ENCODE data around the gene SLC5A10.

DNA sequence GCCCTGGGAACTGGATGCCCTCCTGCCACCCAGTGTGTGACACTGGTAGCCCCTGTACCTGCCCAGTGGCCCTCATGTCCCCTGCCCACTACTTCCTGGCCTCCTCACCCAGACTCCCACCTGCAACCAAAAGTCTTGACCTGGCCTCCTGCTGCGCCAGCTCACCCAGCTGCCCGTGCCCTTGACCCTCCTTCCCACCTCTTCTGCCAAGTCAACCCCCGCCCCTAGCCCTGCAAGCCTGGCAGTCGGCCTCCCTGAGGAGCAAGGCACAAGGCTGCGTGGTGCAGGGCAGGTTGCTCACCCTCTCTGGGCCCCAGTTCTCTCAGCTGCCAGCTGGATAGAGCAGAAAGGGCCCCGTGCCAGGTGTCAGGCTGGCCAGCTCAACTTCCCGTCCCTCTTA, 64.9 kb downstream of the SLC5A10 start:
- TF ChIP-seq, protein P1, sequence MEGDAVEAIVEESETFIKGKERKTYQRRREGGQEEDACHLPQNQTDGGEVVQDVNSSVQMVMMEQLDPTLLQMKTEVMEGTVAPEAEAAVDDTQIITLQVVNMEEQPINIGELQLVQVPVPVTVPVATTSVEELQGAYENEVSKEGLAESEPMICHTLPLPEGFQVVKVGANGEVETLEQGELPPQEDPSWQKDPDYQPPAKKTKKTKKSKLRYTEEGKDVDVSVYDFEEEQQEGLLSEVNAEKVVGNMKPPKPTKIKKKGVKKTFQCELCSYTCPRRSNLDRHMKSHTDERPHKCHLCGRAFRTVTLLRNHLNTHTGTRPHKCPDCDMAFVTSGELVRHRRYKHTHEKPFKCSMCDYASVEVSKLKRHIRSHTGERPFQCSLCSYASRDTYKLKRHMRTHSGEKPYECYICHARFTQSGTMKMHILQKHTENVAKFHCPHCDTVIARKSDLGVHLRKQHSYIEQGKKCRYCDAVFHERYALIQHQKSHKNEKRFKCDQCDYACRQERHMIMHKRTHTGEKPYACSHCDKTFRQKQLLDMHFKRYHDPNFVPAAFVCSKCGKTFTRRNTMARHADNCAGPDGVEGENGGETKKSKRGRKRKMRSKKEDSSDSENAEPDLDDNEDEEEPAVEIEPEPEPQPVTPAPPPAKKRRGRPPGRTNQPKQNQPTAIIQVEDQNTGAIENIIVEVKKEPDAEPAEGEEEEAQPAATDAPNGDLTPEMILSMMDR (conservative IDR thresholded peaks at IDR 0.05; ENCODE audit: low read depth in 2 of 2): no peak
- no peak for TF ChIP-seq EZH2phosphoT487 (IDR thresholded peaks at IDR 0.05; ENCODE audit: unreplicated experiment)
- TF ChIP-seq, protein P2, sequence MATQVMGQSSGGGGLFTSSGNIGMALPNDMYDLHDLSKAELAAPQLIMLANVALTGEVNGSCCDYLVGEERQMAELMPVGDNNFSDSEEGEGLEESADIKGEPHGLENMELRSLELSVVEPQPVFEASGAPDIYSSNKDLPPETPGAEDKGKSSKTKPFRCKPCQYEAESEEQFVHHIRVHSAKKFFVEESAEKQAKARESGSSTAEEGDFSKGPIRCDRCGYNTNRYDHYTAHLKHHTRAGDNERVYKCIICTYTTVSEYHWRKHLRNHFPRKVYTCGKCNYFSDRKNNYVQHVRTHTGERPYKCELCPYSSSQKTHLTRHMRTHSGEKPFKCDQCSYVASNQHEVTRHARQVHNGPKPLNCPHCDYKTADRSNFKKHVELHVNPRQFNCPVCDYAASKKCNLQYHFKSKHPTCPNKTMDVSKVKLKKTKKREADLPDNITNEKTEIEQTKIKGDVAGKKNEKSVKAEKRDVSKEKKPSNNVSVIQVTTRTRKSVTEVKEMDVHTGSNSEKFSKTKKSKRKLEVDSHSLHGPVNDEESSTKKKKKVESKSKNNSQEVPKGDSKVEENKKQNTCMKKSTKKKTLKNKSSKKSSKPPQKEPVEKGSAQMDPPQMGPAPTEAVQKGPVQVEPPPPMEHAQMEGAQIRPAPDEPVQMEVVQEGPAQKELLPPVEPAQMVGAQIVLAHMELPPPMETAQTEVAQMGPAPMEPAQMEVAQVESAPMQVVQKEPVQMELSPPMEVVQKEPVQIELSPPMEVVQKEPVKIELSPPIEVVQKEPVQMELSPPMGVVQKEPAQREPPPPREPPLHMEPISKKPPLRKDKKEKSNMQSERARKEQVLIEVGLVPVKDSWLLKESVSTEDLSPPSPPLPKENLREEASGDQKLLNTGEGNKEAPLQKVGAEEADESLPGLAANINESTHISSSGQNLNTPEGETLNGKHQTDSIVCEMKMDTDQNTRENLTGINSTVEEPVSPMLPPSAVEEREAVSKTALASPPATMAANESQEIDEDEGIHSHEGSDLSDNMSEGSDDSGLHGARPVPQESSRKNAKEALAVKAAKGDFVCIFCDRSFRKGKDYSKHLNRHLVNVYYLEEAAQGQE (IDR thresholded peaks at IDR 0.05; ENCODE audit: unreplicated experiment): no peak
- no peak for TF ChIP-seq EZH2 (IDR thresholded peaks at IDR 0.05; ENCODE audit: low read depth, unreplicated experiment)
- TF ChIP-seq, protein P3, sequence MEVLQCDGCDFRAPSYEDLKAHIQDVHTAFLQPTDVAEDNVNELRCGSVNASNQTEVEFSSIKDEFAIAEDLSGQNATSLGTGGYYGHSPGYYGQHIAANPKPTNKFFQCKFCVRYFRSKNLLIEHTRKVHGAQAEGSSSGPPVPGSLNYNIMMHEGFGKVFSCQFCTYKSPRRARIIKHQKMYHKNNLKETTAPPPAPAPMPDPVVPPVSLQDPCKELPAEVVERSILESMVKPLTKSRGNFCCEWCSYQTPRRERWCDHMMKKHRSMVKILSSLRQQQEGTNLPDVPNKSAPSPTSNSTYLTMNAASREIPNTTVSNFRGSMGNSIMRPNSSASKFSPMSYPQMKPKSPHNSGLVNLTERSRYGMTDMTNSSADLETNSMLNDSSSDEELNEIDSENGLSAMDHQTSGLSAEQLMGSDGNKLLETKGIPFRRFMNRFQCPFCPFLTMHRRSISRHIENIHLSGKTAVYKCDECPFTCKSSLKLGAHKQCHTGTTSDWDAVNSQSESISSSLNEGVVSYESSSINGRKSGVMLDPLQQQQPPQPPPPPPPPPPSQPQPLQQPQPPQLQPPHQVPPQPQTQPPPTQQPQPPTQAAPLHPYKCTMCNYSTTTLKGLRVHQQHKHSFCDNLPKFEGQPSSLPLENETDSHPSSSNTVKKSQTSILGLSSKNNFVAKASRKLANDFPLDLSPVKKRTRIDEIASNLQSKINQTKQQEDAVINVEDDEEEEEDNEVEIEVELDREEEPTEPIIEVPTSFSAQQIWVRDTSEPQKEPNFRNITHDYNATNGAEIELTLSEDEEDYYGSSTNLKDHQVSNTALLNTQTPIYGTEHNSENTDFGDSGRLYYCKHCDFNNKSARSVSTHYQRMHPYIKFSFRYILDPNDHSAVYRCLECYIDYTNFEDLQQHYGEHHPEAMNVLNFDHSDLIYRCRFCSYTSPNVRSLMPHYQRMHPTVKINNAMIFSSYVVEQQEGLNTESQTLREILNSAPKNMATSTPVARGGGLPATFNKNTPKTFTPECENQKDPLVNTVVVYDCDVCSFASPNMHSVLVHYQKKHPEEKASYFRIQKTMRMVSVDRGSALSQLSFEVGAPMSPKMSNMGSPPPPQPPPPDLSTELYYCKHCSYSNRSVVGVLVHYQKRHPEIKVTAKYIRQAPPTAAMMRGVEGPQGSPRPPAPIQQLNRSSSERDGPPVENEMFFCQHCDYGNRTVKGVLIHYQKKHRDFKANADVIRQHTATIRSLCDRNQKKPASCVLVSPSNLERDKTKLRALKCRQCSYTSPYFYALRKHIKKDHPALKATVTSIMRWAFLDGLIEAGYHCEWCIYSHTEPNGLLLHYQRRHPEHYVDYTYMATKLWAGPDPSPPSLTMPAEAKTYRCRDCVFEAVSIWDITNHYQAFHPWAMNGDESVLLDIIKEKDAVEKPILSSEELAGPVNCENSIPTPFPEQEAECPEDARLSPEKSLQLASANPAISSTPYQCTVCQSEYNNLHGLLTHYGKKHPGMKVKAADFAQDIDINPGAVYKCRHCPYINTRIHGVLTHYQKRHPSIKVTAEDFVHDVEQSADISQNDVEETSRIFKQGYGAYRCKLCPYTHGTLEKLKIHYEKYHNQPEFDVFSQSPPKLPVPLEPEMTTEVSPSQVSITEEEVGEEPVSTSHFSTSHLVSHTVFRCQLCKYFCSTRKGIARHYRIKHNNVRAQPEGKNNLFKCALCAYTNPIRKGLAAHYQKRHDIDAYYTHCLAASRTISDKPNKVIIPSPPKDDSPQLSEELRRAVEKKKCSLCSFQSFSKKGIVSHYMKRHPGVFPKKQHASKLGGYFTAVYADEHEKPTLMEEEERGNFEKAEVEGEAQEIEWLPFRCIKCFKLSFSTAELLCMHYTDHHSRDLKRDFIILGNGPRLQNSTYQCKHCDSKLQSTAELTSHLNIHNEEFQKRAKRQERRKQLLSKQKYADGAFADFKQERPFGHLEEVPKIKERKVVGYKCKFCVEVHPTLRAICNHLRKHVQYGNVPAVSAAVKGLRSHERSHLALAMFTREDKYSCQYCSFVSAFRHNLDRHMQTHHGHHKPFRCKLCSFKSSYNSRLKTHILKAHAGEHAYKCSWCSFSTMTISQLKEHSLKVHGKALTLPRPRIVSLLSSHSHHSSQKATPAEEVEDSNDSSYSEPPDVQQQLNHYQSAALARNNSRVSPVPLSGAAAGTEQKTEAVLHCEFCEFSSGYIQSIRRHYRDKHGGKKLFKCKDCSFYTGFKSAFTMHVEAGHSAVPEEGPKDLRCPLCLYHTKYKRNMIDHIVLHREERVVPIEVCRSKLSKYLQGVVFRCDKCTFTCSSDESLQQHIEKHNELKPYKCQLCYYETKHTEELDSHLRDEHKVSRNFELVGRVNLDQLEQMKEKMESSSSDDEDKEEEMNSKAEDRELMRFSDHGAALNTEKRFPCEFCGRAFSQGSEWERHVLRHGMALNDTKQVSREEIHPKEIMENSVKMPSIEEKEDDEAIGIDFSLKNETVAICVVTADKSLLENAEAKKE (CRISPR knock-in tag; IDR thresholded peaks at IDR 0.05): no peak
- TF ChIP-seq POLR2AphosphoS5 (IDR thresholded peaks at IDR 0.05; ENCODE audit: low read depth): no peak
- TF ChIP-seq JUNB (IDR thresholded peaks at IDR 0.05; ENCODE audit: unreplicated experiment): no peak
- no peak for TF ChIP-seq STAT1 (IDR thresholded peaks at IDR 0.05; ENCODE audit: unreplicated experiment)

All from GM23338 (cell line).